Ishikawa (cell line): ENCODE data around the gene PARP16.

ENCODE experiments used
- FOXM1 ChIP-seq: IDR thresholded peaks from 2 replicates; pipeline ENCODE4 v1.6.1; 2012; ENCODE audit warnings: low read depth, borderline replicate concordance
- TCF12 ChIP-seq: IDR thresholded peaks from 2 replicates; pipeline ENCODE4 v1.6.1; 2012; ENCODE audit warnings: low read depth
- ZBTB7A ChIP-seq: IDR thresholded peaks from 2 replicates; pipeline ENCODE4 v1.6.1; 2012; ENCODE audit warnings: low read depth
- TF ChIP-seq, protein P1 (sequence below): IDR thresholded peaks from 2 replicates; pipeline ENCODE4 v1.6.1; 2012; ENCODE audit warnings: low read depth, mild to moderate bottlenecking
- TF ChIP-seq, protein P2 (sequence below): IDR thresholded peaks from 2 replicates; pipeline ENCODE4 v1.6.1; 2012

DNA sequence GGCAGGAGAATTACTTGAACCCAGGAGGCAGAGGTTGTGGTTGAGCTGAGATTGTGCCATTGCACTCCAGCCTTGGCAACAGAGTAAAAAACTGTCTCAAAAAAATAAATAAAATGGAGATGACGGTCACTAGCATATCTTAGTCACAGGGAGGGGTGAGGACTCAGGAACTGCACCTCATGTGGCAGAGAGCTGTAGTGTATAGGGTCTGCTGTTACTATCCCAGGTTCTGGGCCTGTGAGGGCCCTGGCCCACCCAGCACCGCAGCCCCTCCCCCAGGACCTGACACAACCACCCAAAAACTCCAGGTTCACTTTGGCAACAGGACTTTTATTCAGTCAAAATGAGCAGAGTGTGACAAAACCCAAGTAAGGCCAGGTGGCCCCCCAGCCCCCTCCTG, 40.1 kb upstream of the PARP16 start:
- TF ChIP-seq FOXM1 (no peak), ZBTB7A (no peak), TCF12 (no peak)
- TF ChIP-seq, protein P1, sequence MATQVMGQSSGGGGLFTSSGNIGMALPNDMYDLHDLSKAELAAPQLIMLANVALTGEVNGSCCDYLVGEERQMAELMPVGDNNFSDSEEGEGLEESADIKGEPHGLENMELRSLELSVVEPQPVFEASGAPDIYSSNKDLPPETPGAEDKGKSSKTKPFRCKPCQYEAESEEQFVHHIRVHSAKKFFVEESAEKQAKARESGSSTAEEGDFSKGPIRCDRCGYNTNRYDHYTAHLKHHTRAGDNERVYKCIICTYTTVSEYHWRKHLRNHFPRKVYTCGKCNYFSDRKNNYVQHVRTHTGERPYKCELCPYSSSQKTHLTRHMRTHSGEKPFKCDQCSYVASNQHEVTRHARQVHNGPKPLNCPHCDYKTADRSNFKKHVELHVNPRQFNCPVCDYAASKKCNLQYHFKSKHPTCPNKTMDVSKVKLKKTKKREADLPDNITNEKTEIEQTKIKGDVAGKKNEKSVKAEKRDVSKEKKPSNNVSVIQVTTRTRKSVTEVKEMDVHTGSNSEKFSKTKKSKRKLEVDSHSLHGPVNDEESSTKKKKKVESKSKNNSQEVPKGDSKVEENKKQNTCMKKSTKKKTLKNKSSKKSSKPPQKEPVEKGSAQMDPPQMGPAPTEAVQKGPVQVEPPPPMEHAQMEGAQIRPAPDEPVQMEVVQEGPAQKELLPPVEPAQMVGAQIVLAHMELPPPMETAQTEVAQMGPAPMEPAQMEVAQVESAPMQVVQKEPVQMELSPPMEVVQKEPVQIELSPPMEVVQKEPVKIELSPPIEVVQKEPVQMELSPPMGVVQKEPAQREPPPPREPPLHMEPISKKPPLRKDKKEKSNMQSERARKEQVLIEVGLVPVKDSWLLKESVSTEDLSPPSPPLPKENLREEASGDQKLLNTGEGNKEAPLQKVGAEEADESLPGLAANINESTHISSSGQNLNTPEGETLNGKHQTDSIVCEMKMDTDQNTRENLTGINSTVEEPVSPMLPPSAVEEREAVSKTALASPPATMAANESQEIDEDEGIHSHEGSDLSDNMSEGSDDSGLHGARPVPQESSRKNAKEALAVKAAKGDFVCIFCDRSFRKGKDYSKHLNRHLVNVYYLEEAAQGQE = no peak
- TF ChIP-seq, protein P2, sequence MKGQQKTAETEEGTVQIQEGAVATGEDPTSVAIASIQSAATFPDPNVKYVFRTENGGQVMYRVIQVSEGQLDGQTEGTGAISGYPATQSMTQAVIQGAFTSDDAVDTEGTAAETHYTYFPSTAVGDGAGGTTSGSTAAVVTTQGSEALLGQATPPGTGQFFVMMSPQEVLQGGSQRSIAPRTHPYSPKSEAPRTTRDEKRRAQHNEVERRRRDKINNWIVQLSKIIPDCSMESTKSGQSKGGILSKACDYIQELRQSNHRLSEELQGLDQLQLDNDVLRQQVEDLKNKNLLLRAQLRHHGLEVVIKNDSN = no peak
